NCI-H526 treated with DMSO at 0.1 percent for 48 hours (cell line): ENCODE data around the gene LASP1.
"Not testable (repeated sequence)": the region's sequence is repeated elsewhere in the genome, so short reads cannot be mapped to it uniquely, and the experiment has no call there.

Experiments
- DNase-seq: peaks from one replicate; lab custom pipeline; 2025; lab: John Stamatoyannopoulos, UW

LASP1 gene

DNA sequence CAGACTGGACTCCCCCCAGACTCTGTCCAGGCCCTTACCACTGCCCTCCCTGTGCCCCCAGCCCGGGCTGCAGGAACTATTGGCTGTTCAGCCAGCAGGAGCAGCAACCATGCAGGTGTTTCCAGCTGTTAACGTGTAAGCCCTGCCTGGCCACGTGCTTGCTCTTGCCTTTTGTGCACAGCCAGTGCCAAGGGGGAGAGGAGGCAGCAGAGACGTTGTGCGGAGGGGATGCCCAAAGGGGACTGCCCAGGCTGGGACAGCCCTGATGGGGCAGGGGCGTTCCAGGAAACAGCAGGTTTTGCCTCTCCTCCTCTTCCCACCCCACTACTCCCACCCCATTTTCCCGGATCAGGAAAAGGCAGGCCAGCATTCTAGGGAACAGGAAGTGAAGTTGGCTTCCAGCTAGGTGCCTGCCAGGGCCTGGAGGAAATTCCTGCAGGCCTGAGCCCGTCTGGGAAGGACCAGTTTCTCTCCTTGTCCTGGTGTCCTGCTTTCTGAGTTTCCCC lies 38.9 kb downstream of the LASP1 start:
- no peak for DNase-seq

DNA sequence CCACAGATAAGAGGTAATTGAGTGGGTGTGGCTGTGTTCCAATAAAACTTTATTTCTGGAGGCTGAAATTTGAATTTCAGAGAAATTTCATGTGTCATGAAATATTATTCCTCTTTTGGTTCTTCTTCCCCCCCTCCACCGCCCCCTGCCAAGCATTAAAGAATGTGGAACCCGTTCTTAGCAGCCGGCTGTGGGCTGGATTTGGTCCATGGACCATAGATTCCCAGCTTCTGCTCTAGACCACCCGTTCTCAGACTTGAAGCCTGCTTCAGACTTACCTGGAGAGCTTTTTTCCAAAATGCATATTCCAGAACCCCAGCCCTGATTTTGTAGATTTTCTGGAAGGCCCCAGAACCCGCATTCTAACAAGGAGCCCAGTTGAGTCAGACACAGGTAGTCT lies 40.5 kb downstream of the LASP1 start:
- no peak for DNase-seq

DNA sequence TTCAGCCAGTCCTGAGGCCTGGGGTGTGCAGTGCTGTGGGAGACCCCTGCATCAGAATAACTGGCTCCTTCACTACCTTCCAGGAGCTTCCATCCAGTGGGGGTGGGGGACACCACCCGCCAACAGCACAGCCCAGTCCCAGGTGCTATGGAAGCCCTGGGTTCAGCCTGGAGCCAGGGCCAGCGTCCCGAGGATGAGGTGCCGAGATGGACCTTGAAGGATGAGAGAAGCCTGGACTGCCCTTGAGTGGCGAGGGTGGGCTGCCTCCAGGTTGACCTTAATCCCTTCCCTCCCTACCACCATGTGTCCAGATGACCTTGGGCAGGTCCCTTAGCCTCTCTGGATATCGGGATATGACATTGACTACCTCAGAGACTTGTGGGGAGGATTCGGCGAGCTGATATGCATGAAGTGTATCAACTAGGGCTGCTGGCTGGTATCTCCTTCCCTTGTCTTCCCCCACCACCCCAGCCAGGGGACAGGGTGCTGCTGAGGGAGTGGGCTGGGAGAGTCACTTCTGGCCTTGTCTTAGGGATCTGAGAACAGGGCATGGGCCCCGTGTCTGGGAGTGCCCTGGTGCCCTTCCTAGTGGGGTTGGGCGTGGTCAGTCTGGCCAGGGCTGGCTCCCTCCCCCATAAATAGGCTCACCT lies 41.3 kb downstream of the LASP1 start:
- DNase-seq = no peak

DNA sequence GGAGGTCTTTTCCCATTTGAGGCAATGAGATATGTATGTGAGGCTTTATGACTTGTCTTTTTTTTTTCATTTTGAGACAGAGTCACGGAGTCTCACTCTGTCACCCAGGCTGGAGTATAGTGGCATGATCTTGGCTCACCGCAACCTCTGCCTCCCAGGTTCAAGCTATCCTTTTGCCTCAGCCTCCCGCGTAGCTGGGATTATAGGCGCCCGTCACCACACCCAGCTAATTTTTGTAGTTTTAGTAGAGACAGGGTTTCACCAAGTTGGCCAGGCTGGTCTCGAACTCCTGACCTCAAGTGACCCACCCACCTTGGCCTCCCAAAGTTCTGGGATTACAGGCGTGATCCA lies 41.8 kb downstream of the LASP1 start:
- not testable (repeated sequence) for DNase-seq

DNA sequence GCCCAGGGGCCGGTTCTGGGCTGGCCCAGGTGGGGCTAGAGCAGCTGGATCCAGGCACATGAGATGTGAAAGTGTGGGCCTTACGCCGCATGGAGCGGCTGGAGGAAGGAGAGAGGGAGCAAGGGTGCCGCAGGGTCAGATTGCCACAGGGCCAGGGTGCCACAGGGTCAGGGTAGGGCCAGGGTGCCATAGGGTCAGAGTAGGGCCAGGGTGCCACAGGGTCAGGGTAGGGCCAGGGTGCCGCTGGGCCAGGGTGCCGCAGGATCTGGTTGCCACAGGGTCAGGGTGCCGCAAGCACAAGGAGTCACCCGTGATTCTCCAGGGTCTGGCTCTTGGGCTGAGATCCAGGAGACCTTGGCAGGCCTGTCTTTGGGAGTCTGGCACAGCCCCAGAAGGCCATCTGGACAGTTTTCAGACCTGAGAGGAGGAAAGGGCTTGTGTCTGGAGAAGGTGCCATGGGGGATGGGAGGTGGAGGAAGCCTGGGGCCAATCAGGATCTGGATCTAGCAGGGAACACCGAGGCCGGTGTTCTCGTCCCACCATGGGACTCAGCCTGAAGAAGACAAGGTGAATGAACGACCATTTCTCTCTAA lies 42.5 kb downstream of the LASP1 start:
- DNase-seq = no peak

DNA sequence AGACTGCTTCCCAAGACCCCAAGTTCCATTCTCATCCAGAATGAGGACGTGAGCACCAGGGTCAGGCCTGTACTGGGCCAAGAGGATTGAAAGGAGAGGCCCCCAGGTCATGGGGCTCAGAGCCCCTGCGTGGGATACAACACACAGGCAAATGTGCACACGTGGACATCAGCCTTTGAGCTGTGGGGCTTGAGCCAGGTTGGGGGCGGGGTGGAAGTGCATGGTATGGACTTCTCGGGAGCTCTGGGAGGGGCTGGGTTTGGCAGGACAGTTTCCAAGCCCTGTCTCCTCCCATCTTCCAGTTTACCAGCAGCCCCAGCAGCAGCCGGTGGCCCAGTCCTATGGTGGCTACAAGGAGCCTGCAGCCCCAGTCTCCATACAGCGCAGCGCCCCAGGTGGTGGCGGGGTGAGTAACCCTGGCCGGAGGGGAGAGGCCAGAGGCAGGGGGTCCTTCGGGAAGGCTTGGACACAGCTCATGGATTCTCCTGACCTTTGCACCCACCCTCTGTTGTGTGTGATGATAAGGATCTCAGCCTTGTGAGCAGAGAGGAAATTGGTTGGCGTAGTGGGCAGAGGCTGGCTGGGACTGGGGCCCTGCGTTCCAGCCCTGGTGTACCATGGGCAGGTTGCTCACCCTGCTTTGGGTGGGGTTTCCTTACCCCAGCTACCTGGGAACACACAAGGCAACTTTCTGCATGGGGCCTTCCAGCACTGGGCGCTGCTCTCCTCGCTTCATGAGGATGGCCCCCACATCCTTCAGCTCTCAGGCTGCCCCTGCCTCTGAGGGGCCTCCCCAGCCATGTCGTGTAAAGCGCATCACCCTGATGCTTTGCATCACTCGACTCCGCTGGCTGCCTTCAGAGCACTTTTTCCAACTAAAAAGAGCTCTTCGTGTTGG lies 45.1 kb downstream of the LASP1 start:
- no peak for DNase-seq

DNA sequence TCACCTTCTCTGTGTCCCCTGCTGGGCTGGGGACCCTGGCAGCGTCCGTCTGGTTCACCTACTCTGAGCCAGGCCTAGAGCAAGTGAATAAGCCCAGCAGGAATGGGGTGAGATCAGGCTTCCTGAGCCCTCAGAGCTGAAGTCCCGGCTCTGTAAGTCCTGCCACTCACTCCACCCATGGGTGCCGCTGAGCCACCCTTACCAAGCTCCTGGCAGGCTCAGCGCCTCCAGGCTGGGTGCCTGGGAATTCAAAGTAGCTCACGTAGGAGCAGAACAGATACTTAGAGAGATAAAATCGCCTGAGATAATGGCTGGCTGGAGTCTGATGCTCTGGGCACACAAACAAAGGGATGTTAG lies 45.8 kb downstream of the LASP1 start:
- no peak for DNase-seq

DNA sequence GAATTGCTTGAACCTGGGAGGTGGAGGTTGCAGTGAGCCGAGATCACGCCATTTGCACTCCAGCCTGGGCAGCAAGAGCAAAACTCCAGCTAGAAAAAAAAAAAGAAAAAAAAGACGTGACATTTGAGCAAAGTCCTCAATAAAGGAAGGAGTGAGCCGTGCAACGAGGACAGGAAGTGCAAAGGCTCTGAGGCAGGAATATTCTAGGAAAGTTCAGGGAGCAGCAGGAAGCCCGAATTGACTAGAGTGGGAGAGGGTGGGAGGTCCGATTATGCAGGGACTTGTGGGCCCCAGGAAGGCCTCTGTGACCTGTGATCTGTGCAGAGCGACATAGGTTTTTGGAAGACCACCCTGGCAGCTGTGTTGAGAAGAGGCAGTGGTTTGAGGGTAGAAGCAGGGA lies 46.9 kb downstream of the LASP1 start:
- DNase-seq = no peak

DNA sequence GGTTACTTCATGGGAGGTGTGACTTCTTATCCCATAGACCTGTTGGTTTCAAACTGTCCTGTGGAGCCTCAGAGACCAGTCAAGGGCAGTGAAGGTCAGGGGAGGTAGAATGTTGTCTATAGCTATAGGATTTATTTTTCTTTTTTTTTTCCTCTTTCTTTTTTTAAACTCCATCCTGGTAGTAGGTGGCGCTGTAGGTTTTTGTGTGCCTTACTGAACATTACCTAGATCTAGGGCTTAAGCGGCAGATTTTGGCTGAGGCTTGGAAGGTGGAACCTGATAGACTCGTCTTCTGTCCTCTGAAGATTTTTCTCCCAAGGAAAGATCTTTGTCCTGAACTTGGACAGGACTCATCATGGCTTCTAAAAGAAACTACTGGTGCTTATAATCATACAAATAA lies 47.4 kb downstream of the LASP1 start:
- DNase-seq = no peak

DNA sequence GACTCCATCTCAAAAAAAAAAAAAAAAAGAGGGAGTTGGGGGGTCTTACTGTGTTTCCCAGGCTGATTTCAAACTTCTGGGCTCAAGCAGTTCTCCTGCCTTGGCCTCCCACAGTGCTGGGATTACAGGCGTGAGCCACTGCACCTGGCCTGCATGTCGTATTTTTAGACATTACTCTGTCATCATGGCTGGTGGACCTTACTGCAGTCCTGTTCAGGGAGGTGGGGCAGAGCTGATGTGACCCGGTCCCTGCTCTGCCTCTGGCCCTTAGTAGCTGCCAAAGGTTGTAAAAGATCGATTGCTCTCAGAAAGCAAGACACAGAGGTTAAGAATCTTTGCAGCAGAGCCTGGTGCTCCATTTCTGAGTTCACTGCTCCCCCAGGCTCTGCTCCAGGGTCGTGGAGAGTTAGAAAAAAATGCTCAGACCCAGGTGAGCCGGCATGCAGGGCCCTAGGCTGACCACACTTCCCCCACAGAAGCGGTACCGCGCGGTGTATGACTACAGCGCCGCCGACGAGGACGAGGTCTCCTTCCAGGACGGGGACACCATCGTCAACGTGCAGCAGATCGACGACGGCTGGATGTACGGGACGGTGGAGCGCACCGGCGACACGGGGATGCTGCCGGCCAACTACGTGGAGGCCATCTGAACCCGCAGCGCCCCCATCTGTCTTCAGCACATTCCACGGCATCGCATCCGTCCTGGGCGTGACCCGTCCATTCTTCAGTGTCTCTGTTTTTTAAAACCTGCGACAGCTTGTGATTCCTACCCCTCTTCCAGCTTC lies 48.5 kb downstream of the LASP1 start:
- peak; percentile 12 for DNase-seq

DNA sequence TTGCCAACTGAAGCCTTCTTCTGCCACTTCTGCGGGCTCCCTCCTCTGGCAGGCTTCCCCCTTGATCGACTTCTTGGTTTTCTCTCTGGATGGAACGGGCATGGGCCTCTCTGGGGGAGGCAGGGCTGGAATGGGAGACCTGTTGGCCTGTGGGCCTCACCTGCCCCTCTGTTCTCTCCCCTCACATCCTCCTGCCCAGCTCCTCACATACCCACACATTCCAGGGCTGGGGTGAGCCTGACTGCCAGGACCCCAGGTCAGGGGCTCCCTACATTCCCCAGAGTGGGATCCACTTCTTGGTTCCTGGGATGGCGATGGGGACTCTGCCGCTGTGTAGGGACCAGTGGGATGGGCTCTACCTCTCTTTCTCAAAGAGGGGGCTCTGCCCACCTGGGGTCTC lies 49.1 kb downstream of the LASP1 start:
- no peak for DNase-seq

DNA sequence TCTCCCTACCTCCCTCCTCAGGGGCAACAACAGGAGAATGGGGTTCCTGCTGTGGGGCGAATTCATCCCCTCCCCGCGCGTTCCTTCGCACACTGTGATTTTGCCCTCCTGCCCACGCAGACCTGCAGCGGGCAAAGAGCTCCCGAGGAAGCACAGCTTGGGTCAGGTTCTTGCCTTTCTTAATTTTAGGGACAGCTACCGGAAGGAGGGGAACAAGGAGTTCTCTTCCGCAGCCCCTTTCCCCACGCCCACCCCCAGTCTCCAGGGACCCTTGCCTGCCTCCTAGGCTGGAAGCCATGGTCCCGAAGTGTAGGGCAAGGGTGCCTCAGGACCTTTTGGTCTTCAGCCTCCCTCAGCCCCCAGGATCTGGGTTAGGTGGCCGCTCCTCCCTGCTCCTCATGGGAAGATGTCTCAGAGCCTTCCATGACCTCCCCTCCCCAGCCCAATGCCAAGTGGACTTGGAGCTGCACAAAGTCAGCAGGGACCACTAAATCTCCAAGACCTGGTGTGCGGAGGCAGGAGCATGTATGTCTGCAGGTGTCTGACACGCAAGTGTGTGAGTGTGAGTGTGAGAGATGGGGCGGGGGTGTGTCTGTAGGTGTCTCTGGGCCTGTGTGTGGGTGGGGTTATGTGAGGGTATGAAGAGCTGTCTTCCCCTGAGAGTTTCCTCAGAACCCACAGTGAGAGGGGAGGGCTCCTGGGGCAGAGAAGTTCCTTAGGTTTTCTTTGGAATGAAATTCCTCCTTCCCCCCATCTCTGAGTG lies 49.6 kb downstream of the LASP1 start:
- DNase-seq = no peak

DNA sequence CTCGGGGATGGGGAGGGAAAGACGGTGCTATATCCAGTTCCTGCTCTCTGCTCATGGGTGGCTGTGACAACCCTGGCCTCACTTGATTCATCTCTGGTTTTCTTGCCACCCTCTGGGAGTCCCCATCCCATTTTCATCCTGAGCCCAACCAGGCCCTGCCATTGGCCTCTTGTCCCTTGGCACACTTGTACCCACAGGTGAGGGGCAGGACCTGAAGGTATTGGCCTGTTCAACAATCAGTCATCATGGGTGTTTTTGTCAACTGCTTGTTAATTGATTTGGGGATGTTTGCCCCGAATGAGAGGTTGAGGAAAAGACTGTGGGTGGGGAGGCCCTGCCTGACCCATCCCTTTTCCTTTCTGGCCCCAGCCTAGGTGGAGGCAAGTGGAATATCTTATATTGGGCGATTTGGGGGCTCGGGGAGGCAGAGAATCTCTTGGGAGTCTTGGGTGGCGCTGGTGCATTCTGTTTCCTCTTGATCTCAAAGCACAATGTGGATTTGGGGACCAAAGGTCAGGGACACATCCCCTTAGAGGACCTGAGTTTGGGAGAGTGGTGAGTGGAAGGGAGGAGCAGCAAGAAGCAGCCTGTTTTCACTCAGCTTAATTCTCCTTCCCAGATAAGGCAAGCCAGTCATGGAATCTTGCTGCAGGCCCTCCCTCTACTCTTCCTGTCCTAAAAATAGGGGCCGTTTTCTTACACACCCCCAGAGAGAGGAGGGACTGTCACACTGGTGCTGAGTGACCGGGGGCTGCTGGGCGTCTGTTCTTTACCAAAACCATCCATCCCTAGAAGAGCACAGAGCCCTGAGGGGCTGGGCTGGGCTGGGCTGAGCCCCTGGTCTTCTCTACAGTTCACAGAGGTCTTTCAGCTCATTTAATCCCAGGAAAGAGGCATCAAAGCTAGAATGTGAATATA lies 50.8 kb downstream of the LASP1 start:
- no peak for DNase-seq

DNA sequence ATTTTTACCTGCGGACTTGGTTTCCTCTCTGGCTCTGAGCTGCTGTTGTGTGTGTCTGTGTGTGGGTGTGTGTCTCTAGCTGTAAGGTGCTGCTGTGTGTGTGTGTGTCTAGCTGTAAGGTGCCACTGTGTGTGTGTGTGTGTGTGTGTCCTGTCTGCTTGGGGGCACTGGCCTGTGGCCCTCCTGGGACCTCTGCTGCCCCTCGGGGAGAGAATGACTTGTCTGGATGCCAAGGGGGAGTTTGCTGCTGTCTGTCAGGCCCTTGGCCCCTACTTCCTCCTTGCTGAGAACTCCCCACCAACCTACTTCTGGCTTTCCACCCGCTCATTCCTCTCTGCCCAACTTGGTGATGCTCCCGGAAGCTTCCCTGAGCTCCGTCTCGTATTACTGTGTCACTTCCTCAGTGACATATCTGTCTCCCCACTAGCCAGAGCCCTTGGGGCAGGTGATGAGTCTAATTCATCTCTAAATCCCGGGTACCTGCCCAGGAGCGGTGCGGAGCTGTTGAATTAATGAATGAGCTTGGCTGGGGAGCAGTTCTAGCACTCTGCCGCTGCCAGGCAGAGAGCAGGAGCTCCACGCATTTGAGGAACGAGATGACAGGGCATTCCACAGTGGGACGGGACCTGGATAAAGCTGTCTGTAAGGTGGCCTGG lies 52.0 kb downstream of the LASP1 start:
- DNase-seq = no peak

DNA sequence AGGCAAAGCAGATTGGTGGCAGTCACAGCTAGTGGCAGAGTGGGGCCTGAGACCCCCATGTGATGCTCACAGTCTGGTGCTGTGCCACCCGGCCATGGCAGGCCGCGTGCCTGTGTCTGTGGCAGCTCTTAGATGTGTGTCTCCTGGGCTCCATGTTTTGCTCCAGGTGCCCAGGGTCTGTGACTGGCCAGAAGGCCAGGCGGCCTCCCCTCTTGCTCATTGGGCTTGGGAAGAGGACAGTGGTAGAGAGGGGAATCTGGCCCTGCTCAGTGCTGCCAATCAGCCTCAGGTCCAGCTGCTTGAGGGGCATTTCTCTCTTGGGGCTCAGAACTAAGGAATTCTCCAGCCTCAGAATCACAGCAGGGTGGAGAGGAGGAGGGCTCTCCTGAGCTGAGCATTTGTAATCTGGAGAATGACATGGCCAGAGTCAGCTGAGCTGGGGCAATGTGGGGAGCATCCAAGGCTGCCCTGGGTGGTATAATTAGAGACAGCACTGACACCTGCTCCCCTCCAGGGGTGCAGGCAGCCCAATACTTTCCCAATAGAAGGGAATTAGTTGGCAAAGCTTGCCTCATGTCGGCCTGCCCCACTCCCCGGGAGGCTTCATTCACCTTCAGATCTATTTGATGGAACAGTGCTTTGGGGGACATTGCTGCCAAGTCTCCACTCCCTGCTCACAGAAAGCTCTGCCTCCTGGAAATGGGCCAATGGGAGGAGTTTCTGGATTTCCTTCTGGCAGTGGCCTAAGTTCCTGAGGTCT lies 52.9 kb downstream of the LASP1 start:
- no peak for DNase-seq

DNA sequence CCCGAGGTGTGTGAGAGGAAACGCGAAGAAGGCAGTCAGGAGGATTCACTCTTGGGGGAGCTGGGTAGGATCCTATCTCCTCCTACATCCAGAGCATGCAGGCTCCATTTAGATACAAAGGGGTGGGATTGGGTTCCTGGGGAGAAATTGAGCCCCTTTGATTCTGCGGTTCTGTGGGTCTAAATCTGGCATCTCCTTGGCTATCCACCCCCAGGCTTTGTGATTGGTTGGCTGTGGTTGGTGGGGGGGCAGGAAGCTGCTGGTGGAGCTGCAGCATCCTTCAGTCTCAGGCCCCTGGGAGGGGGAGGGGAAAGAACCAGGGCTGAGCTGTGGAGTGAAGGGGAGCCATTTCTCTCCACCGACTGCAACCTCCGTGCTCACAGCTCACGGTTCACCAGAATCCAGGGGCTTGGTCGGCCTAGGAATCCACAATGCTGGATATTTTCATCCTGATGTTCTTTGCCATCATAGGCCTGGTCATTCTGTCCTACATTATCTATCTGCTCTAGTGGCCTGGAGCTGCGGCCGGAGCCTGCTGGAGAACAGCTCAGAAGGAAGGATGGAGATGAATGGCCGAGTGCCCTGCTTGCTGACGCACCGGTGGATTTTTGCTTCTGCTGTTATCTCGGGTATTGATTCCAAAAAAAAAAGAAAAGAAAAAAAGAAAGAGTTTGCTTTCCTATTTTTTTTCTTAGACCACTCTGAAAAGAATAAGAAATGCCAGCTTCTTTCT lies 55.6 kb downstream of the LASP1 start, which contains the start of gene LASP1NB:
LASP1NB (plus strand) TSS at position 352 of the 733 bp plus-strand sequence.
- no peak for DNase-seq

DNA sequence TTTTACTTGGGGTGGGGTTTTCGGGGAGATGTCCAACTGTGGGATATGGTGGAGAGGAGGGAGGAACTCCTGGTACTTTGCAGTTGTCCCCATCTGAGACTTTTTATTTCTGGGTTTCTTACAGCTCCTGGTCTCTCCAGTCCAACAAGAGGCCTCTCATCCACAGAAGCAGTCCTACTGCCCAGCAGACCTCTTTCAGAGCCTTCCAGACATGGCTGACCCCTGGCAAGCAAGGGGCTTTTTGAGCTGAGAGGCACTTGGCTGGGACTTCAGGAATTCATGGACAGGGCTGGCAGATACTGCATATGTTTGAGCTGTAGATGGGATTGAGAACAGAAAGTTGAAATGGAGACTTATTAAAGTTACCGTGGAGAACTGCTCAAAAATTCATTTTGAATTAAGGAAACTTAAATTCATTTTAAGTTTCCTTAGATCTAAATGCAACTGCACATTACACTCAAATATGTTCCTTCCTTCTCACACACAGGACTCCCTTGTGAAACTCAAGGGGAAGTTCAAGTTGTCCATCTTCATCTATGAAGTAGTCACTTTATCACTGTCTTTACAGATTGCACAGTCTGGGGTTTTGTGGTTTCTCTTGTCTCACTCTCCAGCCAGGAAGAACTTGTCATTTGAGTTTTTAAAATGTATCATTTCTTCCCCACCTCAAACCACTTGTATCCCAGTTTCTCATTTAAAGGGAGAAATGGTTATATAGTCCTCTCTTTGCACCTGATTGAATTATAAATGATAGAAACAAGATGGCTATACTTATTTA lies 56.6 kb downstream of the LASP1 start:
- no peak for DNase-seq

DNA sequence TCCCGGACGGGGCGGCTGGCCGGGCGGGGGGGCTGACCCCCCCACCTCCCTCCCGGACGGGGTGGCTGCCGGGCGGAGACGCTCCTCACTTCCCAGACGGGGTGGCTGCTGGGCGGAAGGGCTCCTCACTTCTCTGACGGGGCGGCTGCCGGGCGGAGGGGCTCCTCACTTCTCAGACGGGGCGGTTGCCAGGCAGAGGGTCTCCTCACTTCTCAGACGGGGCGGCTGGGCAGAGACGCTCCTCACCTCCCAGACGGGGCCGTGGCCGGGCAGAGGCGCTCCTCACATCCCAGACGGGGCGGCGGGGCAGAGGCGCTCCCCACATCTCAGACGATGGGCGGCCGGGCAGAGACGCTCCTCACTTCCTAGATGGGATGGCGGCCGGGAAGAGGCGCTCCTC lies 60.9 kb downstream of the LASP1 start:
- not testable (repeated sequence) for DNase-seq
